Osteoblast (primary cell): ENCODE measurements around the gene FAM43B. TPM values are rescaled to one million over a fixed set of nuclear protein-coding genes. Genes with fewer than 3 reads are reported as not detected.

Source experiments
- DNase-seq: peaks from one replicate; pipeline ENCODE4 v3.0.0; 2011; ENCODE audit warnings: low spot score, mixed read lengths; ENCODE audit not compliant: insufficient read length; ENCODE audit errors: missing footprints
- H2AFZ ChIP-seq: 2 replicates; pipeline ENCODE4 v1.6.0; 2011; ENCODE audit warnings: mild to moderate bottlenecking, low read length
- H3K27ac ChIP-seq: 2 replicates; pipeline ENCODE4 v1.5.1; 2011; ENCODE audit warnings: mild to moderate bottlenecking, low read depth, low read length, moderate library complexity
- H3K27me3 ChIP-seq: 2 replicates; pipeline ENCODE4 v1.6.0; 2012; ENCODE audit warnings: mild to moderate bottlenecking, control low read depth, inconsistent platforms, low read length, moderate library complexity; ENCODE audit not compliant: insufficient read depth
- H3K36me3 ChIP-seq: 2 replicates; pipeline ENCODE4 v1.5.1; 2011; ENCODE audit warnings: mild to moderate bottlenecking, low read length, control low read depth, moderate library complexity; ENCODE audit not compliant: insufficient read depth
- H3K4me1 ChIP-seq: 2 replicates; pipeline ENCODE4 v1.5.1; 2011; ENCODE audit warnings: mild to moderate bottlenecking, low read length, control low read depth, moderate library complexity; ENCODE audit not compliant: insufficient read depth
- H3K4me2 ChIP-seq: 2 replicates; pipeline ENCODE4 v1.6.0; 2011; ENCODE audit warnings: mild to moderate bottlenecking, low read length; ENCODE audit not compliant: insufficient read depth
- H3K4me3 ChIP-seq: fragments of 200-600 bp; sonication (generic); 3 replicates; pipeline ENCODE4 v1.5.1; 2012; ENCODE audit warnings: mild to moderate bottlenecking, low read length, inconsistent platforms; ENCODE audit not compliant: insufficient read depth
- H3K79me2 ChIP-seq: 2 replicates; pipeline ENCODE4 v1.6.0; 2012; ENCODE audit warnings: mild to moderate bottlenecking, low read length, control low read depth, inconsistent platforms; ENCODE audit not compliant: insufficient read depth
- H3K9me3 ChIP-seq: 2 replicates; pipeline ENCODE4 v1.5.1; 2011; ENCODE audit warnings: low read depth, low read length, control low read depth
- H4K20me1 ChIP-seq: 2 replicates; pipeline ENCODE4 v1.6.0; 2012; ENCODE audit warnings: mild to moderate bottlenecking, low read length, control low read depth; ENCODE audit not compliant: insufficient read depth
- CTCF ChIP-seq: IDR thresholded peaks from 2 replicates; pipeline ENCODE4 v1.5.1; 2011; ENCODE audit warnings: mild to moderate bottlenecking, low read depth, low read length, moderate library complexity; ENCODE audit errors: extremely low read depth
- total RNA-seq: library from RNA; depleted of rRNA; stranded (reverse); fragments of >200 nt; gene quantifications from 2 replicates; pipeline ENCODE4 v1.2.3, GENCODE V29; 2012

FAM43B gene
- total RNA-seq, 1 donor: under 0.01 TPM

DNA sequence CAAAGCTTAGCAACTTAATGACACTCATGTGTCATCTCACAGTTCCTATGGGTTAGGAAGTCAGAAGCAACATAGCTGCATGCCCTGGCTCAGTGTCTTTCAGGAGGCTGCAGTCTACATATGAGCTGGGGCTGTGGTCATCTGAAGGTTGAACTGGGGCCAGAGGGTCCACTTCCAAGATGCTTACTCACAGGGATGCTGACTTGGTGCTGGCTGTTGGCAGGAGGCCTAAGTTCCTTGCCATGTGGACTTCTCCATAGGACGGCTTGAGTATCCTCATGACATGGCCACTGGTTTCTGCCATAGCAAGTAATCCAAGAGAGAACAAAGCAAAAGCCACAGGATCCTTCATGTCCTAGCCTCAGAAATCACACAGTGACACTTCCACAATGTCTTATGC, 12.1 kb upstream of the FAM43B start:
- no peak for TF ChIP-seq CTCF
- no peaks in the 10 kb centered on the region for H4K20me1 ChIP-seq
- no peak overlapping the region for H3K4me2 ChIP-seq
- H3K79me2 ChIP-seq: no peaks in the 10 kb centered on the region
- no peak overlapping the region for H3K4me3 ChIP-seq
- no peaks in the 10 kb centered on the region for H3K4me1 ChIP-seq
- H3K27ac ChIP-seq: no peak overlapping the region
- H3K9me3 ChIP-seq: peaks cover 5% of the 10 kb centered on the region
- no peaks in the 10 kb centered on the region for H3K36me3 ChIP-seq
- H3K27me3 ChIP-seq: peaks cover 13% of the 10 kb centered on the region
- DNase-seq: no peak
- no peak overlapping the region for H2AFZ ChIP-seq

DNA sequence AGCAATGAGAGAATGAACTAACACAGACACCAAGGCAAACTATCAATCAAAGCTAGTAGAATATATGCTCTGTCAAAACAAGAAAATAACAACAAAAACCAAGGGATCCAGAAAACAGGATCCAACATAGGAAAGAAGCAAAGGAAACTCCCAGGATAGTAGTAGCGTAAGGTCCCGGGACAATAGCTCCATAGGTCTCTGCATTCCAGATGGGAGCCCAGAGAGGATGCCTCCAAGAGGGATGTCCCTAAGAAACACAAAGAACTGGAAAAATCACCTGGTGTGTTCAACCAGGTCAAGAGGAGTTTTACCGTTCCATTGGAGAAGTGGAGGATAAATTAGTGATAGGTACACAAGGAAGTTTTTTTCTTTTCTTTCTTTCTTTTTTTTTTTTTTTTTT, 5.7 kb upstream of the FAM43B start:
- no peak for DNase-seq
- Histone ChIP-seq H3K27me3 (peaks cover 50% of the 10 kb centered on the region), H3K4me1 (no peaks in the 10 kb centered on the region), H3K9me3 (no peaks in the 10 kb centered on the region), H2AFZ (no peak overlapping the region), H3K4me3 (no peak overlapping the region), H3K36me3 (no peaks in the 10 kb centered on the region), H4K20me1 (no peaks in the 10 kb centered on the region), H3K27ac (no peak overlapping the region), H3K79me2 (no peaks in the 10 kb centered on the region), H3K4me2 (no peak overlapping the region)
- no peak for TF ChIP-seq CTCF

DNA sequence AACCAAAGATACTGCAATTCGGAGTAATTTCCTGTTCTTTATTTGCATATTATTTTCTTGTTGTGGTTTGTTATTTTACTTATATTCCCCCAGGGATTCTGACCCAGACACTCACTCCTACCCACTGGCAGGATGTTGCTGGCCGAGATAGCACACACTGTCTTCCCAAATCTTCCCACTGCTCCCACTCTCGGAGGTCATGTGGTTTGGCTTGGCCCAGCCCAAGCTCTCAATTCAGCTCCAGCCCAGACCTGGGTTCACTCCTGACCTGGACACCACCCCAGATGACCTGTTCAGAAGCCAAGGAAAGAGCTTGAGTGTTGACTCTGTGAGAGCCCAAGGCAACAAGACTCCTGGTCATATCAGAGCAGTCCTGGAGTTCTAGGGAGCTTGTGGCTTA, 1.2 kb upstream of the FAM43B start:
- no peaks in the 10 kb centered on the region for H3K9me3 ChIP-seq
- peak; percentile 85 for DNase-seq
- H3K27me3 ChIP-seq: peaks cover 71% of the 10 kb centered on the region
- no peak overlapping the region for H2AFZ ChIP-seq
- no peak overlapping the region for H3K4me3 ChIP-seq
- H3K79me2 ChIP-seq: no peaks in the 10 kb centered on the region
- H3K4me2 ChIP-seq: no peak overlapping the region
- no peak for TF ChIP-seq CTCF
- no peaks in the 10 kb centered on the region for H3K4me1 ChIP-seq
- no peaks in the 10 kb centered on the region for H3K36me3 ChIP-seq
- H4K20me1 ChIP-seq: no peaks in the 10 kb centered on the region
- no peak overlapping the region for H3K27ac ChIP-seq

DNA sequence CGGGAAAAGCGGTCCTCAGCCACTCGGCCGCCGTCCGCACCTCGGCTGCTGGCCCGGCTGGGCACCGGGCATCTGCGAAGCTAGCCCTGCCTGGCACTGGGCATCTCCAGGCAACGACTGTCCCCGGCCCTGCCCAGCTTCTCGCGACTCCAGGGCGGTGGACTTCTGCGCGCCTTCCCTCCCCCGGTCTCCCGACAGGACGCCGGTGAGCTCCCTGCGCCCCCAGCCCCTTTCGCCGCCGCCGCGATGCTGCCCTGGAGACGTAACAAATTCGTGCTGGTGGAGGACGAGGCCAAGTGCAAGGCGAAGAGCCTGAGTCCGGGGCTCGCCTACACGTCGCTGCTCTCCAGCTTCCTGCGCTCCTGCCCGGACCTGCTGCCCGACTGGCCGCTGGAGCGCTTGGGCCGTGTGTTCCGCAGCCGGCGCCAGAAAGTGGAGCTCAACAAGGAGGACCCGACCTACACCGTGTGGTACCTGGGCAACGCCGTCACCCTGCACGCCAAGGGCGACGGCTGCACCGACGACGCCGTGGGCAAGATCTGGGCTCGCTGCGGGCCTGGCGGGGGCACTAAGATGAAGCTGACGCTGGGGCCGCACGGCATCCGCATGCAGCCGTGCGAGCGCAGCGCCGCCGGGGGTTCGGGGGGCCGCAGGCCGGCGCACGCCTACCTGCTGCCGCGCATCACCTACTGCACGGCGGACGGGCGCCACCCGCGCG, 514 bp downstream of the FAM43B start:
- Histone ChIP-seq H3K4me2 (no peak overlapping the region), H4K20me1 (no peaks in the 10 kb centered on the region), H3K27me3 (peaks cover 77% of the 10 kb centered on the region), H3K79me2 (no peaks in the 10 kb centered on the region), H3K27ac (no peak overlapping the region), H3K4me1 (no peaks in the 10 kb centered on the region), H3K4me3 (peak overlapping the region; percentile 25), H3K36me3 (no peaks in the 10 kb centered on the region), H3K9me3 (no peaks in the 10 kb centered on the region), H2AFZ (no peak overlapping the region)
- DNase-seq: peak; percentile 86
- no peak for TF ChIP-seq CTCF
